Activated T-cell treated with anti-CD3 and anti-CD28 coated beads for 1 hour (primary cell): ENCODE data around the gene GRHPR.

Experiments
- DNase-seq: peaks from one replicate; pipeline ENCODE4 v3.0.0-alpha.2; 2020; ENCODE audit warnings: low read depth

Gene GRHPR

GRCh38 chr9:37480759-37481158 lies 58.3 kb downstream of the GRHPR start:
- DNase-seq: no peak

- peak; percentile 95 for DNase-seq
Observed at GRCh38 chr9:37485389-37486255, 63.1 kb downstream of the GRHPR start, which contains the start of gene POLR1E. POLR1E (plus strand) TSS chr9:37485948; CDS start chr9:37486048, 100 bp downstream.

- DNase-seq: no peak
Observed at GRCh38 chr9:37486256-37486615, 63.7 kb downstream of the GRHPR start.
